ENCODE data around the gene SLAMF6.

GRCh38 chr1:160491981-160492380 is 31.1 kb downstream of the SLAMF6 start:
- TF ChIP-seq, protein P1, sequence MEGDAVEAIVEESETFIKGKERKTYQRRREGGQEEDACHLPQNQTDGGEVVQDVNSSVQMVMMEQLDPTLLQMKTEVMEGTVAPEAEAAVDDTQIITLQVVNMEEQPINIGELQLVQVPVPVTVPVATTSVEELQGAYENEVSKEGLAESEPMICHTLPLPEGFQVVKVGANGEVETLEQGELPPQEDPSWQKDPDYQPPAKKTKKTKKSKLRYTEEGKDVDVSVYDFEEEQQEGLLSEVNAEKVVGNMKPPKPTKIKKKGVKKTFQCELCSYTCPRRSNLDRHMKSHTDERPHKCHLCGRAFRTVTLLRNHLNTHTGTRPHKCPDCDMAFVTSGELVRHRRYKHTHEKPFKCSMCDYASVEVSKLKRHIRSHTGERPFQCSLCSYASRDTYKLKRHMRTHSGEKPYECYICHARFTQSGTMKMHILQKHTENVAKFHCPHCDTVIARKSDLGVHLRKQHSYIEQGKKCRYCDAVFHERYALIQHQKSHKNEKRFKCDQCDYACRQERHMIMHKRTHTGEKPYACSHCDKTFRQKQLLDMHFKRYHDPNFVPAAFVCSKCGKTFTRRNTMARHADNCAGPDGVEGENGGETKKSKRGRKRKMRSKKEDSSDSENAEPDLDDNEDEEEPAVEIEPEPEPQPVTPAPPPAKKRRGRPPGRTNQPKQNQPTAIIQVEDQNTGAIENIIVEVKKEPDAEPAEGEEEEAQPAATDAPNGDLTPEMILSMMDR (IDR thresholded peaks at IDR 0.05) = no peak
- TF ChIP-seq POLR2A (IDR thresholded peaks at IDR 0.05) = no peak
- TF ChIP-seq EP300 (IDR thresholded peaks at IDR 0.05) = no peak

Measured in ovary (tissue), 3 donors.